Skeletal muscle satellite cell (primary cell): ENCODE measurements around the gene ZNF519.

Experiments used
- H3K27me3 ChIP-seq: 2 replicates; pipeline ENCODE4 v1.7.0; 2013; ENCODE audit warnings: low read length; ENCODE audit not compliant: control insufficient read depth, insufficient read depth
- H3K36me3 ChIP-seq: 2 replicates; pipeline ENCODE4 v1.7.0; 2013; ENCODE audit warnings: mild to moderate bottlenecking, control low read depth, low read length; ENCODE audit not compliant: insufficient read depth
- H3K4me1 ChIP-seq: 2 replicates; pipeline ENCODE4 v1.7.0; 2013; ENCODE audit warnings: low read length; ENCODE audit not compliant: control insufficient read depth, insufficient read depth
- H3K4me2 ChIP-seq: 2 replicates; pipeline ENCODE4 v1.7.0; 2013; ENCODE audit warnings: mild to moderate bottlenecking, low read length
- H3K4me3 ChIP-seq: 2 replicates; pipeline ENCODE4 v1.7.0; 2013; ENCODE audit warnings: low read length
- H3K9ac ChIP-seq: 2 replicates; pipeline ENCODE4 v1.7.0; 2013; ENCODE audit warnings: mild to moderate bottlenecking, low read depth, low read length, moderate library complexity
- H3K9me3 ChIP-seq: replicated peaks from 2 replicates; pipeline ENCODE4 v1.7.0; 2013; ENCODE audit warnings: mild to moderate bottlenecking, control low read depth, low read length

ZNF519 gene

GRCh38 chr18:14104906-14105748, 27.1 kb downstream of the ZNF519 start:
- Histone ChIP-seq H3K4me2 (no peak overlapping the region), H3K4me3 (no peak overlapping the region), H3K9ac (no peak overlapping the region), H3K36me3 (peaks cover 4% of the 10 kb centered on the region), H3K4me1 (no peaks in the 10 kb centered on the region), H3K9me3 (peaks cover 7% of the 10 kb centered on the region), H3K27me3 (no peaks in the 10 kb centered on the region)

GRCh38 chr18:14104201-14104600, 28.0 kb downstream of the ZNF519 start:
- H3K4me2 ChIP-seq: no peak overlapping the region
- no peak overlapping the region for H3K9ac ChIP-seq
- no peaks in the 10 kb centered on the region for H3K4me1 ChIP-seq
- no peaks in the 10 kb centered on the region for H3K27me3 ChIP-seq
- peaks cover 4% of the 10 kb centered on the region for H3K36me3 ChIP-seq
- H3K4me3 ChIP-seq: no peak overlapping the region
- peaks cover 7% of the 10 kb centered on the region for H3K9me3 ChIP-seq

- H3K4me1 ChIP-seq: no peaks in the 10 kb centered on the region
- H3K4me3 ChIP-seq: no peak overlapping the region
- no peak overlapping the region for H3K4me2 ChIP-seq
- no peak overlapping the region for H3K9ac ChIP-seq
- H3K27me3 ChIP-seq: no peaks in the 10 kb centered on the region
- peaks cover 7% of the 10 kb centered on the region for H3K9me3 ChIP-seq
- peaks cover 8% of the 10 kb centered on the region for H3K36me3 ChIP-seq
These were observed 31.5 kb downstream of the ZNF519 start for GRCh38 chr18:14100503-14101286.

GRCh38 chr18:14098428-14098827, 33.8 kb downstream of the ZNF519 start:
- no peaks in the 10 kb centered on the region for H3K27me3 ChIP-seq
- H3K36me3 ChIP-seq: peaks cover 8% of the 10 kb centered on the region
- H3K9me3 ChIP-seq: no peaks in the 10 kb centered on the region
- H3K4me1 ChIP-seq: no peaks in the 10 kb centered on the region
- no peak overlapping the region for H3K9ac ChIP-seq
- H3K4me2 ChIP-seq: no peak overlapping the region
- no peak overlapping the region for H3K4me3 ChIP-seq

- H3K4me2 ChIP-seq: no peak overlapping the region
- H3K4me1 ChIP-seq: no peaks in the 10 kb centered on the region
- no peak overlapping the region for H3K9ac ChIP-seq
- peaks cover 8% of the 10 kb centered on the region for H3K36me3 ChIP-seq
- H3K4me3 ChIP-seq: no peak overlapping the region
- no peaks in the 10 kb centered on the region for H3K9me3 ChIP-seq
- no peaks in the 10 kb centered on the region for H3K27me3 ChIP-seq
These were observed 34.5 kb downstream of the ZNF519 start for GRCh38 chr18:14097761-14098160.

- Histone ChIP-seq H3K27me3 (no peaks in the 10 kb centered on the region), H3K9ac (no peak overlapping the region), H3K9me3 (no peaks in the 10 kb centered on the region), H3K4me2 (no peak overlapping the region), H3K36me3 (peaks cover 5% of the 10 kb centered on the region), H3K4me1 (no peaks in the 10 kb centered on the region), H3K4me3 (no peak overlapping the region)
These were observed 38.8 kb downstream of the ZNF519 start for GRCh38 chr18:14093307-14093915.

- H3K4me2 ChIP-seq: no peak overlapping the region
- no peak overlapping the region for H3K9ac ChIP-seq
- no peaks in the 10 kb centered on the region for H3K9me3 ChIP-seq
- H3K4me1 ChIP-seq: no peaks in the 10 kb centered on the region
- H3K27me3 ChIP-seq: no peaks in the 10 kb centered on the region
- H3K36me3 ChIP-seq: peaks cover 5% of the 10 kb centered on the region
- H3K4me3 ChIP-seq: no peak overlapping the region
These were observed 39.5 kb downstream of the ZNF519 start for GRCh38 chr18:14092625-14093306.

- Histone ChIP-seq H3K27me3 (no peaks in the 10 kb centered on the region), H3K4me3 (no peak overlapping the region), H3K9ac (no peak overlapping the region)
These were observed 42.5 kb downstream of the ZNF519 start for GRCh38 chr18:14089781-14090180.

GRCh38 chr18:14089191-14089590, 43.0 kb downstream of the ZNF519 start:
- no peaks in the 10 kb centered on the region for H3K4me1 ChIP-seq
- no peak overlapping the region for H3K4me3 ChIP-seq
- H3K9me3 ChIP-seq: no peaks in the 10 kb centered on the region
- H3K36me3 ChIP-seq: no peaks in the 10 kb centered on the region
- no peaks in the 10 kb centered on the region for H3K27me3 ChIP-seq
- H3K9ac ChIP-seq: no peak overlapping the region
- H3K4me2 ChIP-seq: no peak overlapping the region

More at GRCh38 chr18:14089781-14090180, 42.5 kb downstream of the ZNF519 start:
- Histone ChIP-seq H3K4me1 (no peaks in the 10 kb centered on the region), H3K4me2 (no peak overlapping the region), H3K36me3 (no peaks in the 10 kb centered on the region), H3K9me3 (no peaks in the 10 kb centered on the region)

- no peaks in the 10 kb centered on the region for H3K9me3 ChIP-seq
- no peak overlapping the region for H3K4me3 ChIP-seq
- H3K9ac ChIP-seq: no peak overlapping the region
- H3K4me1 ChIP-seq: no peaks in the 10 kb centered on the region
- H3K36me3 ChIP-seq: no peaks in the 10 kb centered on the region
- no peaks in the 10 kb centered on the region for H3K27me3 ChIP-seq
- peak overlapping the region; percentile 54 for H3K4me2 ChIP-seq
These were observed 45.6 kb downstream of the ZNF519 start for GRCh38 chr18:14086458-14087231.
